HG02884 (cell line): ENCODE results near the gene SARM1.

Experiments used
- ATAC-seq: cut with Tn5 transposase; IDR thresholded peaks from one replicate; pipeline ENCODE4 v1.9.1; 2021; ENCODE audit warnings: mild to moderate bottlenecking, moderate library complexity; ENCODE audit not compliant: unreplicated experiment

SARM1 gene

GRCh38 chr17:28392491-28392890 is 21.0 kb downstream of the SARM1 start:
- no peak for ATAC-seq

GRCh38 chr17:28394337-28395116 is 23.0 kb downstream of the SARM1 start:
- ATAC-seq: no peak

- no peak for ATAC-seq
Observed at GRCh38 chr17:28395426-28395825, 23.9 kb downstream of the SARM1 start.

- ATAC-seq: no peak
Observed at GRCh38 chr17:28395968-28396367, 24.5 kb downstream of the SARM1 start.

GRCh38 chr17:28396635-28397239 is 25.2 kb downstream of the SARM1 start:
- no peak for ATAC-seq

GRCh38 chr17:28397275-28397674 is 25.8 kb downstream of the SARM1 start:
- ATAC-seq: no peak

- no peak for ATAC-seq
Observed at GRCh38 chr17:28397687-28398279, 26.3 kb downstream of the SARM1 start.

GRCh38 chr17:28398280-28398981 is 26.9 kb downstream of the SARM1 start:
- ATAC-seq: no peak

GRCh38 chr17:28399808-28400207 is 28.3 kb downstream of the SARM1 start:
- ATAC-seq: no peak

- no peak for ATAC-seq
Observed at GRCh38 chr17:28402224-28402630, 30.7 kb downstream of the SARM1 start.

GRCh38 chr17:28402844-28403243 is 31.4 kb downstream of the SARM1 start:
- no peak for ATAC-seq

GRCh38 chr17:28404007-28404406 is 32.5 kb downstream of the SARM1 start:
- no peak for ATAC-seq

- ATAC-seq: no peak
Observed at GRCh38 chr17:28404461-28404811, 32.9 kb downstream of the SARM1 start.

- no peak for ATAC-seq
Observed at GRCh38 chr17:28404812-28405570, 33.5 kb downstream of the SARM1 start.

- ATAC-seq: no peak
Observed at GRCh38 chr17:28405632-28406472, 34.4 kb downstream of the SARM1 start, which contains the start of gene SLC46A1. Gene SLC46A1 (minus strand): TSS chr17:28406212. CDS start chr17:28406114, 98 bp downstream.

- ATAC-seq: no peak
Observed at GRCh38 chr17:28406473-28406814, 35.0 kb downstream of the SARM1 start.

- no peak for ATAC-seq
Observed at GRCh38 chr17:28407130-28407973, 35.9 kb downstream of the SARM1 start.

GRCh38 chr17:28407974-28408306 is 36.4 kb downstream of the SARM1 start:
- ATAC-seq: no peak

GRCh38 chr17:28412099-28412498 is 40.6 kb downstream of the SARM1 start:
- no peak for ATAC-seq
